Measurements from ENCODE around the gene FAM240A.

DNA sequence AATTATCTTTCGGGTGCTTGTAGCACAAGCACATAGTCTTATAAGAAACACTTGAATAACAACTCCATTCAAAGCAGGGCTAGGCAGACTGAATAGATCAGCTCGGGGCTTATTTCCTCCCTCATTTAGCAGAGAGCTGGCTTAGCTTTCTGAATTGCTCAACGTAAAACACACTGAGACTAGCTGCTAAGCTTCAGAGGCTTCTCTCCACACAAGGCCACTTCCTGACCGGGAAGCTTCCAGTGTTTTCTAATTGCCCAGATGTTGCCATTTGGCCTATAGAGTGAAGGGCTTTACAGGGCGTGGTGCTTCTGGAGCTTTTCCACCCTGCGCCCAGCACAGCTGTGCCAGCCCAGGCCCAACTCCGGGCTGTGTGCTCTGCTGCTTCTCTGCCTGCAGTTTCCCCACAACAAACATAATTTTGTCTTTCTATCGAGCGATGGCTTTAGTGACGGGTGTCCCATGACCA is 16.6 kb downstream of the FAM240A start:
- TF ChIP-seq, protein P1, sequence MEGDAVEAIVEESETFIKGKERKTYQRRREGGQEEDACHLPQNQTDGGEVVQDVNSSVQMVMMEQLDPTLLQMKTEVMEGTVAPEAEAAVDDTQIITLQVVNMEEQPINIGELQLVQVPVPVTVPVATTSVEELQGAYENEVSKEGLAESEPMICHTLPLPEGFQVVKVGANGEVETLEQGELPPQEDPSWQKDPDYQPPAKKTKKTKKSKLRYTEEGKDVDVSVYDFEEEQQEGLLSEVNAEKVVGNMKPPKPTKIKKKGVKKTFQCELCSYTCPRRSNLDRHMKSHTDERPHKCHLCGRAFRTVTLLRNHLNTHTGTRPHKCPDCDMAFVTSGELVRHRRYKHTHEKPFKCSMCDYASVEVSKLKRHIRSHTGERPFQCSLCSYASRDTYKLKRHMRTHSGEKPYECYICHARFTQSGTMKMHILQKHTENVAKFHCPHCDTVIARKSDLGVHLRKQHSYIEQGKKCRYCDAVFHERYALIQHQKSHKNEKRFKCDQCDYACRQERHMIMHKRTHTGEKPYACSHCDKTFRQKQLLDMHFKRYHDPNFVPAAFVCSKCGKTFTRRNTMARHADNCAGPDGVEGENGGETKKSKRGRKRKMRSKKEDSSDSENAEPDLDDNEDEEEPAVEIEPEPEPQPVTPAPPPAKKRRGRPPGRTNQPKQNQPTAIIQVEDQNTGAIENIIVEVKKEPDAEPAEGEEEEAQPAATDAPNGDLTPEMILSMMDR (IDR thresholded peaks at IDR 0.05) = no peak
- TF ChIP-seq POLR2A (IDR thresholded peaks at IDR 0.05) = no peak

All from transverse colon (tissue), 3 donors.